HG02840 (cell line): ENCODE results near the gene LSR.

Source experiments
- ATAC-seq: cut with Tn5 transposase; IDR thresholded peaks from one replicate; pipeline ENCODE4 v1.9.1; 2021; ENCODE audit warnings: mild to moderate bottlenecking, moderate library complexity, moderate number of reproducible peaks; ENCODE audit not compliant: unreplicated experiment, low FRiP score

The LSR gene

GRCh38 chr19:35296644-35297514 lies 48.1 kb downstream of the LSR start:
- ATAC-seq = no peak

DNA sequence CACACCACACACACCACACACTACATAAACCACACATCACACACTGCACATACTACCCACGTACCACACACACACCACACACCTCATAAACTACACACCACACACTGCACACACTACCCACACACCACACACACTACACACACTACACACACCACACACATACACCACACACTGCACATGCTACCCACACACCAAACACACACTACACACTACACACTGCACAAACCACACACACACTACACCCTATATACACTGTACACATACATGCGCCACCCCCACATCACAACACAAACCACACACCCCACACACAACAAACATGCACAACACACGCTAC lies 48.7 kb downstream of the LSR start:
- no peak for ATAC-seq

DNA sequence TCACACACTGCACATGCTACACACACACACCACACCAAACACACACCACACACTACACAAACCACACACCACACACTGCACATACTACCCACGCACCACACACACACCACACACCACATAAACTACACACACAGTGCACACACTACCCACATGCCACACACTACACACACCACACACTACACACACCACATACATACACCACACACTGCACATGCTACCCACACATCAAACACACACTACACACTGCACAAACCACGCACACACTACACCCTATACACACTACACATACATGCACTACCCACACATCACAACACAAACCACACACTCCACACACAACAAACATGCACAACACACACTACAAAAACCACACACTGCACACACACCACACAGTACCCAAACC lies 49.1 kb downstream of the LSR start:
- no peak for ATAC-seq

DNA sequence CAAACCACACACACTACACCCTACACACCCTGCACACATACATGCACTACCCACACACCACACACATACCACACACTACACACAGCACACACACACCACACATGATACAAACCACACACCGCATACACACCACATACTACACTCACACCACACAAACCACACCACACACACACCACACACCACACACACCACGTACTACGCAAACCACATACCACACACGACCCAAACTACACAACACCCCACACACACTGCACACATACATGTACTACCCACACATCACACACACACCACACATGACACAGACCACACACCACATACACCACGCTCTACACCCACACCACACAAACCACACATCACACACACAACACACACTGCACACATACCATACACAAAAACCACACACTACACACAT lies 49.8 kb downstream of the LSR start:
- no peak for ATAC-seq

GRCh38 chr19:35299523-35300338 lies 50.9 kb downstream of the LSR start:
- no peak for ATAC-seq

- no peak for ATAC-seq
Observed at GRCh38 chr19:35300339-35300649, 51.5 kb downstream of the LSR start.

DNA sequence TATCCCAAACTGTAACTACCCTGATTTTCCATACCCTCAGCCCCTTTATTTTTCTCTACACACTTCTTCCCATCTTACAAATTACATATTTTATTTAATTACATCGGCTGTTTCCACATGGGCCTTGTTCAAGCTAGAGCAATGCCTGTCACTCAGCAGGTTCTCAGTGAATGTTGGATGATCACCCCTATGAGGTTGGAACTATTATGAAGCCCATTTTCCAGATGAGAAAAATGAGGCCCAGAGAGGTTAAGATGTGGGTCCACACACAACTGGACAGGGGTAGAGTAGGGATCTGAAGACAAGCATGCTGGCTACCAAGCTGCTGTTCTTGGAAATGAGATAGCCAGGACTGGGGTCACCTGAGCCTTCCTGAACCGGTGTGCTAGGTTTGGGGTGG lies 53.2 kb downstream of the LSR start:
- no peak for ATAC-seq

GRCh38 chr19:35302446-35302845 lies 53.6 kb downstream of the LSR start:
- no peak for ATAC-seq

DNA sequence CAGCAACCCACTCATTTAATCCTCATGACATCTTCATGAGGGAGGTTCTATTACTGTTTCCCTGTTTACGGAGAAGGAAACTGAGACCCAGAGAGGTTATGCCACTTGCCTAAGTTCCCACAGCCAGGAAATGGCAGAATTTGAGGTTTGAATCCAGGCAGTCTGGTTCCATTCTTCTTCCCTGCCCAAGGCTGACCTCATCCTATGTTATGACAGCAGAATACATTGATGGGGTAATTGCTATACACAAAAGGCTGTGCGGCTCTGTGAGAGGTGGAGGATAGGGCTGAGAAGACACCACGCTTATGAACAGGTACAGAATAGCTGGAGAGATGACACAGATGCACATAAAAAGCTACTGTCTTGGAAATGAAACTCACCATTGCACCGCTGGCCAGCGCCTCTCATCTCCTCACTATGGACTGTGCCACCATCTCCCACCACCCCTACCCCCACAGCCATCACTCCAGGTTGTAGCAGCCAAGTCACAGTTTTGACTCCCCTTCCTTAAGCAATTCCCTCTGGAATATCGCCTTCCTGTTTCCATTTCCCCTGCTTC lies 54.6 kb downstream of the LSR start:
- ATAC-seq = no peak

DNA sequence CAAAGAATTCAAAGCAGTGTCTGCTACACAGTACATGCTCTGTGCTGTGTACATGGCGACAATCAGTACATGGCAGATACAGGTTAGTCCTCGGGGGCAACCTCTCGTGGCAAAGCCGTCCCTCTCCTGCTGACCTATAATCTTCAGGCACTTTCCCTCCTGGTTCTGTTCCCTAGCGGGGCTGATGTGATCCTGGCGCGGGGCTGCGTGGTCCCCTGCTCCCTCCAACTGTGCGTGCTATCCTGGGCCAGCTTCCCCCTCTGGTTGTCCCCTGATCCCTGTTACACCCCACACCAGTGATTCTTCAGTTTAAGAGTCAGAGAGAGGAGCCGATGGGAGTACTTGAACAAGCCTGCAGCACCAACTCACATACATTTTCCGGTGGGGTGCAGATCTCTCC lies 55.2 kb downstream of the LSR start:
- ATAC-seq = no peak

- ATAC-seq = no peak
Observed at GRCh38 chr19:35305181-35305580, 56.4 kb downstream of the LSR start.

DNA sequence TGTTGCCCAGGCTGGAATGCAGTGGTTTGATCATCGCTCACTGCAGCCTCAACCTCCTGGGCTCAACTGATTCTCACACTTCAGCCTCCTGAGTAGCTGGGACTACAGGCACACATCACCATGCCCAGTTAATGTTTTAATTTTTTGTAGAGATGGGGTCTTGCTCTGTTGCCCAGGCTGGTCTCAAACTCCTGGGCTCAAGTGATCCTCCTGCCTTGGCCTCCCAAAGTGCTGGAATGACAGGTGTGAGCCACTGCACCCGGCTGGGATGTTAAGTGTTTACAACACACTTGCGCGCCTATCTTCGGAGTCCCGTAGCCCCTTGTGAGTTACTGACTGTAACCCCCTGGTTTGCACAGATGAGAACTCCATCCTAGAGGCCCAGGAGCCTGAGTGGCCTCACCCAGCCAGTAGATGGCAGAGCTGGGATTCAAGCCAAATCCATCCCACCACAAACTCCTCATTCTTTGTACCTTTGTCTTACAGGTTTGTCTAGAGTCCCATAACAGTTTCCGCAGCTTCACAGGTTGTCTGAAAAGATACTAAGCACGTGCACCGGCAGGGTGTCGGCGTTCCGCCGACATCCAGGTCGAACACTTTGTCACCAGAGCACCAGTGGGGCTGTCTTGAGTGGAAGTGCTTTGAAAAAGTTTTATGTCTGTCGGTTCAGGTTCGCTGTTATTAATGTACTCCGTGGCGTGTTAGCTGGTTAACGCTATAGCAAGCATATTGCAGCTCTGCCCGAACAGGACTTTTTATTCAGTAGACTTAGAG lies 57.9 kb downstream of the LSR start:
- no peak for ATAC-seq

DNA sequence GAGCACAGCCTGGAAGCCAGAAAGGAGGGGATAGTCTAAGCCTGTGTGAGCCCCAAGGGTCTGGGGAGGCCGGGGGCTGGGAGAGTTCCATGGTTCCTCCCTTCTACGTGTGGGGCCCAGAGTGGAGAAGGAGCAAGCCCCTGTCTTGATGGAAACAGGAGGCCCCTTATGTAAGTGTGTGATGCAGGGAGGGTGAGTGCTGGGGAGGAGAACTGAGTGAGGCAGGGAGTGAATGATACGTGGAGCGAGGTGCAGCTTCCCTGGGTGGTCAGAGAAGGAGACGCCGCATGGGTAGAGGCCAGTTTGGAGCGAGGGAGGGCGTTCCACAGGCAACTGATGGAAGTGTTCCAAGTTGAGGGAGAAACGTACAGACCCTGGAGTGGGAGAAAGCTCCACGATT lies 59.1 kb downstream of the LSR start:
- no peak for ATAC-seq

DNA sequence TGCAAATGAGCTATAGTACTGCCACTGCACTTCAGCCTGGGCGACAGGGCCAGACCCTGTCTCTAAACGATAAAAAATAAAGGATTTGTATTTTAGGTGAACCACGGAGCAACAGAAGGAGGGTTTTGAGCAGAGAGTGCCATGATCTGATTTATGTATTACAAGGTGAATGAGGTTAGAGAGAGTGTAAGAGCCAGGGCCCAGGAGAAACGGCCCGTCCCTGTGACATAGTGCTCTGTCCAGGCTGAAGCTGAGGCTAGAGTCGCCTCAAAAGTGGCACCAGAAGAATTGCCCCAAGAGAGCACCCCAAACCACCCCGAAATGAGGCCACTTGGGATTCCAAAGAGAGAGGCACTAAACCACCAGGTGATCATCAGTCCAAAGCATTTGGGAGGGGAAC lies 60.1 kb downstream of the LSR start:
- ATAC-seq = no peak

GRCh38 chr19:35309481-35310279 lies 60.9 kb downstream of the LSR start:
- no peak for ATAC-seq

DNA sequence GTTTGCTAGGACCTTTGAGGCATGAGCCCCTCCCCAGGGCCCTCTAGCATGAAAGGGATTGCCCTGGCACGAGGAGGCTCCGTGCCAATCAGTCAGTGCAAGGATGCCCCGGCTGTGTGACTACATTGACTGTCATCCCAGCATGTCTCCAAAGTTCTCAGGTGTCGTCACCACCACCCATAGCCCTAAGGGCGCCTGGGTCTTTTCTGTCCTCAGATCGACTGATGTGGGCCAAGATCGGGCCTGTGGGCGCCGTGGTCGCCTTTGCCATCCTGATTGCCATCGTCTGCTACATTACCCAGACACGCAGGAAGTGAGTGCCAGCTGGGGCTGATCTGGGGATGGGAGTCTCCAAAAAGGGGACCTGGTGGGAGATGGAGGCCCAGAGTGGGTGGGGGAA lies 61.5 kb downstream of the LSR start:
- ATAC-seq = no peak

GRCh38 chr19:35310811-35311465 lies 62.1 kb downstream of the LSR start:
- no peak for ATAC-seq

DNA sequence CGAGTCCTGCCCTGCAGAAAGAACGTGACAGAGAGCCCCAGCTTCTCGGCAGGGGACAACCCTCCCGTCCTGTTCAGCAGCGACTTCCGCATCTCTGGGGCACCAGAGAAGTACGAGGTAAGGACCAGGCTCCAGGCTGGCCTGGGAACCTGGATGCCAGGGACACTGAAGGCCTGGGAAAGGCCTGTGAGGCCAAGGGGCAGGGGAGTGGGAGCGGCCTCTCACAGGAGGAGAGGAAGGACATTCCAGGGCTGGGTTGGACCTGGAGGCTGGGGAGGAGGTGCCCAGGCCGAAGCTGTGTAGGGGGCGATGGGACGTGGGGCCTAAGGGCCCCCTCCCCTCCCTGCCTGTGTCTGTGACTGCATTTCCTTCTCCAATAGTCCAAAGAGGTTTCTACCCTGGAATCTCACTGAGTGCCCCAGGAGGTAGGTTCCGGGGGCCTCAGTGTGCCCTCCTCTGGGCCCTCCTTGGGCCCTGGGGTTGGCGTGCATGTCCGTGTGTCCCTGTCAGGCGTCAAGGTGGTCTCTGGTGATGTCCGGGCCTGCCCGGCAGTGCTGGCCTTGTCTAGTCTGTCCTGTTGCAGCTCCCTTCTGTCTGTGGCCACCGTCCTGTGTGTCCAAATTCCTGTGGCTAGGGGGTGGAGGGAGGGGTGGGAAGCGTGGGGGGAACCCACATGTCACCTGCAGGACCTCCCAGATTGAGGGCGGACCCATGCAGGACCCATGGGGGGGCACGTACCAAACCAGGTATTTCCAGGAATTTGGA lies 63.3 kb downstream of the LSR start:
- no peak for ATAC-seq

- ATAC-seq = no peak
Observed at GRCh38 chr19:35313587-35313986, 64.8 kb downstream of the LSR start.
